Endothelial cell of umbilical vein (primary cell): ENCODE measurements around the gene TENT4A. TPM values are rescaled to one million over a fixed set of nuclear protein-coding genes. Genes with fewer than 3 reads are reported as not detected.
"Not testable (repeated sequence)": the region's sequence is repeated elsewhere in the genome, so short reads cannot be mapped to it uniquely, and the experiment has no call there.

ENCODE experiments used
- BruUV-seq: library from RNA; stranded (reverse); fragments of 400-500 nt; replicated peaks from 2 replicates; lab custom pipeline; 2021; lab: Mats Ljungman, UMichigan
- CTCF ChIA-PET: fragments of 300-600, 350-600 bp; sonication (Branson Sonifier 250); formaldehyde crosslinking; loops from one replicate; lab custom pipeline; 2021; ENCODE audit warnings: antibody characterized with exemption, inconsistent platforms; lab: Charles Lee
- POLR2A ChIA-PET: fragments of 300-600, 350-600 bp; sonication (Branson Sonifier 250); formaldehyde crosslinking; loops from one replicate; lab custom pipeline; 2021; ENCODE audit warnings: antibody characterized with exemption, inconsistent platforms; lab: Charles Lee
- DNase-seq: peaks from one replicate; pipeline ENCODE4 v3.0.0-alpha.2; 2011; ENCODE audit warnings: low read depth, low spot score
- FAIRE-seq: peaks from 2 replicates; lab custom pipeline; 2011; peaks lifted over from hg19 to GRCh38; lab: Jason Lieb, UNC
- H2AFZ ChIP-seq: 2 replicates; pipeline ENCODE4 v1.6.0; 2012; ENCODE audit warnings: low read depth, low read length, control low read depth, inconsistent platforms
- H3K27ac ChIP-seq: 2 replicates; pipeline ENCODE4 v1.5.1; 2011; ENCODE audit warnings: low read depth, mild to moderate bottlenecking, control low read depth, low read length, moderate library complexity; ENCODE audit not compliant: insufficient read depth
- H3K27me3 ChIP-seq, 2 experiments: 2 replicates each; pipeline versions ENCODE4 v1.6.0 to v1.6.1; 2011; ENCODE audit warnings: low read length in 2 of 2, mixed read lengths in 1 of 2; ENCODE audit not compliant: control insufficient read depth in 2 of 2, insufficient read depth in 2 of 2
- H3K36me3 ChIP-seq, 2 experiments: 2 replicates in 1 of 2; 3 replicates in 1 of 2; pipeline ENCODE4 v1.5.1; 2011; ENCODE audit warnings: low read length in 2 of 2, mild to moderate bottlenecking in 1 of 2, moderate library complexity in 1 of 2; ENCODE audit not compliant: control insufficient read depth in 2 of 2, insufficient read depth in 2 of 2; ENCODE audit errors: extremely low read depth in 1 of 2
- H3K4me1 ChIP-seq: 3 replicates; pipeline ENCODE4 v1.5.1; 2011; ENCODE audit warnings: mild to moderate bottlenecking, low read length; ENCODE audit not compliant: control insufficient read depth, insufficient read depth; ENCODE audit errors: extremely low read depth
- H3K4me2 ChIP-seq: 2 replicates; pipeline ENCODE4 v1.6.1; 2011; ENCODE audit warnings: low read length, control low read depth, mixed read lengths; ENCODE audit not compliant: insufficient read depth
- H3K4me3 ChIP-seq, 3 experiments: fragments of 200-600 bp in 1 of 3; sonication (generic), shearing (Covaris generic) in 1 of 3; replicated peaks in 1 of 3; 2 replicates each; pipeline ENCODE4 v1.5.1; 2011 to 2016; ENCODE audit warnings: control low read depth in 3 of 3, low read length in 3 of 3, mild to moderate bottlenecking in 2 of 3, inconsistent platforms in 1 of 3, low read depth in 1 of 3, moderate library complexity in 1 of 3; ENCODE audit not compliant: insufficient read depth in 1 of 3
- H3K79me2 ChIP-seq: 2 replicates; pipeline ENCODE4 v1.6.0; 2012; ENCODE audit warnings: low read length, inconsistent platforms; ENCODE audit not compliant: control insufficient read depth, insufficient read depth
- H3K9ac ChIP-seq: replicated peaks from 2 replicates; pipeline ENCODE3; 2011; ENCODE audit warnings: low read length, control low read depth; ENCODE audit not compliant: insufficient read depth; ENCODE audit errors: extremely low read depth
- H3K9me1 ChIP-seq: replicated peaks from 3 replicates; pipeline ENCODE4 v1.6.0; 2011; ENCODE audit warnings: mild to moderate bottlenecking, low read length; ENCODE audit not compliant: control insufficient read depth, insufficient read depth; ENCODE audit errors: extremely low read depth
- H3K9me3 ChIP-seq: replicated peaks from 2 replicates; pipeline ENCODE4 v1.5.1; 2012; ENCODE audit warnings: low read length, inconsistent platforms; ENCODE audit not compliant: control insufficient read depth, insufficient read depth
- H4K20me1 ChIP-seq: replicated peaks from 2 replicates; pipeline ENCODE3; 2011; ENCODE audit warnings: mild to moderate bottlenecking, low read length; ENCODE audit not compliant: control insufficient read depth, insufficient read depth; ENCODE audit errors: extremely low read depth
- EZH2 ChIP-seq: IDR thresholded peaks from 2 replicates; pipeline ENCODE4 v1.6.1; 2012; ENCODE audit warnings: borderline replicate concordance, low read depth, mild to moderate bottlenecking, moderate library complexity, low read length, inconsistent platforms; ENCODE audit not compliant: severe bottlenecking
- FOS ChIP-seq: IDR thresholded peaks from 2 replicates; pipeline ENCODE4 v1.6.1; 2011; ENCODE audit warnings: mild to moderate bottlenecking, low read length, moderate library complexity, borderline replicate concordance; ENCODE audit not compliant: insufficient read depth
- GATA2 ChIP-seq: IDR thresholded peaks from 2 replicates; pipeline ENCODE4 v1.7.0; 2011; ENCODE audit warnings: low read depth, mild to moderate bottlenecking, moderate library complexity, mixed read lengths, low read length; ENCODE audit not compliant: insufficient read length, insufficient read depth
- JUN ChIP-seq: IDR thresholded peaks from 2 replicates; pipeline ENCODE4 v1.6.1; 2011; ENCODE audit warnings: borderline replicate concordance, low read depth; ENCODE audit not compliant: insufficient read length, insufficient read depth
- MYC ChIP-seq: IDR thresholded peaks from one replicate; pipeline ENCODE4 v1.6.1; 2011; ENCODE audit warnings: mild to moderate bottlenecking, low read depth, low read length
- POLR2A ChIP-seq: IDR thresholded peaks from 2 replicates; pipeline ENCODE4 v1.6.1; 2012; ENCODE audit warnings: low read depth, mild to moderate bottlenecking, control low read depth, low read length
- POLR2AphosphoS5 ChIP-seq: IDR thresholded peaks from 2 replicates; pipeline ENCODE4 v1.6.1; 2012; ENCODE audit warnings: low read depth, mild to moderate bottlenecking, control low read depth, low read length, moderate library complexity; ENCODE audit not compliant: insufficient read depth
- dilution Hi-C: fragments of 300-500 bp; cut with MboI; formaldehyde crosslinking; loops from one replicate; pipeline ENCODE4 v1.15.0; 2019; ENCODE audit warnings: low sequenced_read_pairs; ENCODE audit not compliant: extremely low pct_ligation_motif_present
- intact Hi-C: fragments of 100-400 bp; cut with micrococcal nuclease; formaldehyde crosslinking; loops from one replicate; pipeline ENCODE4 v1.10.0; 2022
- polyA plus RNA-seq, 4 experiments: library from polyadenylated mRNA; depleted of rRNA in 3 of 4; stranded (reverse) in 3 of 4; unstranded in 1 of 4; fragments of >200 nt; gene quantifications; 2 replicates each; pipeline versions ENCODE4 v1.2.1 to v1.2.3, GENCODE V29; 2011 to 2012; ENCODE audit warnings: missing spikeins in 1 of 4
- total RNA-seq: library from RNA; stranded (reverse); gene quantifications from 2 replicates; pipeline ENCODE4 v1.2.3, GENCODE V29; 2021
- TF ChIP-seq, protein P1 (sequence below): IDR thresholded peaks from 2 replicates; pipeline ENCODE4 v1.6.1; 2011; ENCODE audit not compliant: insufficient read depth, insufficient read length
- TF ChIP-seq, protein P2 (sequence below), 2 donors: IDR thresholded peaks; 1 replicate in 1 of 2; 2 replicates in 1 of 2; pipeline ENCODE4 v1.5.1; 2011; ENCODE audit warnings: low read length in 2 of 2, mild to moderate bottlenecking in 2 of 2, moderate library complexity in 2 of 2, control low read depth in 1 of 2, inconsistent platforms in 1 of 2, low read depth in 1 of 2; ENCODE audit not compliant: insufficient read depth in 1 of 2; ENCODE audit errors: extremely low read depth in 1 of 2

Gene TENT4A
- total and polyA plus RNA-seq, 2 donors (not counting 3 experiments of a cell fraction or from before 2014, with no cell fraction given) = 10.2 to 35.4 TPM

DNA sequence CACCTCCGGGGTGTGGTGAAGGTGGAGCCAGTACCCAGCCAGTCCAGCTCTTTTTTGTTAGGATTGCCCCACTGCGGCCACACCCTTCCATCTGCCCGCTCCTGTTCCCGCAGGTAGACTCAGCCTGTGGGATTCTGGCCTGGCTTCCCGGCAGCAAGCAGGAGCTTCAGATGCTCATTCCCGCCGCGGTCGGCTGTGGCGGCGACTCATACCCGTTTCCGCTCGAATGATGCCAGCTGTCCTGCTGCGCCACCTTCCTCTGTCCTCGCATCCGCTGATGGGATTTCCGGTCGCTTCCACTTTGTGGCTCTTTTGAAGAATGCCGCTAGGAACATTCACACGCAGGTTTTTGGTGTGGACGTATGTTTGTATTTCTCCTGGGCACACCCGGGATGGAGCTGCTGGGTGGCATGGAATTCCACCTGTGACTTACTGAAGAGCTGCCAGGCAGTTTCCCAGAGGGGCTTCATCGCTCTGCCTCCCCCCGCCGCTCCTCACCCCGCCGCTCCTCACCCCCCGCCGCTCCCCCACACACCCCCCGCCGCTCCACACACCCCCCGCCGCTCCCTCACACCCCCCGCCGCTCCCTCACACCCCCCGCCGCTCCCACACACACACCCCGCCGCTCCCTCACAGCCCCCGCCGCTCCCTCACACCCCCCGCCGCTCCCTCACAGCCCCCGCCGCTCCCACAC is 60.3 kb downstream of the TENT4A start:
- intact Hi-C loops (no loop called here), dilution Hi-C loops (no loop called here)
- Histone ChIP-seq H3K9ac (no peak overlapping the region), H2AFZ (no peak overlapping the region), H4K20me1 (no peaks in the 10 kb centered on the region), H3K79me2 (no peaks in the 10 kb centered on the region), H3K27me3 (no peaks in the 10 kb centered on the region), H3K9me3 (no peaks in the 10 kb centered on the region), H3K4me3 (no peak overlapping the region), H3K36me3 (no peaks in the 10 kb centered on the region), H3K9me1 (no peaks in the 10 kb centered on the region), H3K4me2 (no peak overlapping the region), H3K4me1 (peaks cover 10% of the 10 kb centered on the region), H3K27ac (no peak overlapping the region)
- no peak for FAIRE-seq
- TF ChIP-seq GATA2 (no peak), MYC (no peak), POLR2AphosphoS5 (no peak), EZH2 (no peak), POLR2A (no peak), FOS (no peak), JUN (no peak)
- TF ChIP-seq, protein P1, sequence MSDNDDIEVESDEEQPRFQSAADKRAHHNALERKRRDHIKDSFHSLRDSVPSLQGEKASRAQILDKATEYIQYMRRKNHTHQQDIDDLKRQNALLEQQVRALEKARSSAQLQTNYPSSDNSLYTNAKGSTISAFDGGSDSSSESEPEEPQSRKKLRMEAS = no peak
- TF ChIP-seq, protein P2, sequence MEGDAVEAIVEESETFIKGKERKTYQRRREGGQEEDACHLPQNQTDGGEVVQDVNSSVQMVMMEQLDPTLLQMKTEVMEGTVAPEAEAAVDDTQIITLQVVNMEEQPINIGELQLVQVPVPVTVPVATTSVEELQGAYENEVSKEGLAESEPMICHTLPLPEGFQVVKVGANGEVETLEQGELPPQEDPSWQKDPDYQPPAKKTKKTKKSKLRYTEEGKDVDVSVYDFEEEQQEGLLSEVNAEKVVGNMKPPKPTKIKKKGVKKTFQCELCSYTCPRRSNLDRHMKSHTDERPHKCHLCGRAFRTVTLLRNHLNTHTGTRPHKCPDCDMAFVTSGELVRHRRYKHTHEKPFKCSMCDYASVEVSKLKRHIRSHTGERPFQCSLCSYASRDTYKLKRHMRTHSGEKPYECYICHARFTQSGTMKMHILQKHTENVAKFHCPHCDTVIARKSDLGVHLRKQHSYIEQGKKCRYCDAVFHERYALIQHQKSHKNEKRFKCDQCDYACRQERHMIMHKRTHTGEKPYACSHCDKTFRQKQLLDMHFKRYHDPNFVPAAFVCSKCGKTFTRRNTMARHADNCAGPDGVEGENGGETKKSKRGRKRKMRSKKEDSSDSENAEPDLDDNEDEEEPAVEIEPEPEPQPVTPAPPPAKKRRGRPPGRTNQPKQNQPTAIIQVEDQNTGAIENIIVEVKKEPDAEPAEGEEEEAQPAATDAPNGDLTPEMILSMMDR (IDR thresholded peaks at IDR 0.05; ENCODE audit: extremely low read depth in 1 of 2, insufficient read depth in 1 of 2, low read depth in 1 of 2, low read length in 2 of 2) = no peak
- ChIA-PET POLR2A (no interaction called here), CTCF (no interaction called here)
- no TSS peak for BruUV-seq
- no peak for DNase-seq

DNA sequence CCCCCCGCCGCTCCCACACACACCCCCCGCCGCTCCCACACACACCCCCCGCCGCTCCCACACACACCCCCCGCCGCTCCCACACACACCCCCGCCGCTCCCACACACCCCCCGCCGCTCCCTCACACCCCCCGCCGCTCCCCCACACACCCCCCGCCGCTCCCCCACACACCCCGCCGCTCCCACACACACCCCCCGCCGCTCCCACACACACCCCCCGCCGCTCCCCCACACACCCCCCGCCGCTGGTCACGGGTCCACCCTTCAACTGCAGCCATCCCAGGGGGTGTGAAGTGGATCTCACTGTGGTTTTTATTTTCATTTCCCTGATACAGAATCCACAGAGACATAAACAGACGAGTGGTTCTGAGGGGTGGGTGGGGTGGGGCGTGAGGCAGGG is 61.0 kb downstream of the TENT4A start:
- dilution Hi-C loops, intact Hi-C loops, BruUV-seq, H3K36me3 ChIP-seq, CTCF ChIA-PET, H3K9me3 ChIP-seq, H3K4me3 ChIP-seq, H4K20me1 ChIP-seq, H3K79me2 ChIP-seq, H3K27ac ChIP-seq, H3K9me1 ChIP-seq, POLR2A ChIA-PET, H2AFZ ChIP-seq, H3K27me3 ChIP-seq, H3K9ac ChIP-seq, H3K4me2 ChIP-seq, FAIRE-seq, DNase-seq: not testable (repeated sequence)
- H3K4me1 ChIP-seq = peaks cover 10% of the 10 kb centered on the region
